Measurements from ENCODE around the gene WBP2NL. TPM values are rescaled to one million over a fixed set of nuclear protein-coding genes. Genes with fewer than 3 reads are reported as not detected.

WBP2NL gene
- total and polyA plus RNA-seq, 2 of the 8 experiments (the other 6 are each of a cell fraction or from before 2014, with no cell fraction given): not detected

- POLR2A ChIA-PET (ENCODE audit: partially characterized antibody): interaction anchor here (1.2 to 1.9 kb wide), 2 partner anchors 14 to 33 kb away, joined by 4 to 5 read pairs; no protein-coding TSS in a partner anchor
- H3K9me3 ChIP-seq (ENCODE audit: insufficient read depth in 2 of 2, low read depth in 1 of 2, low read length in 1 of 2): no peaks in the 10 kb centered on the region
- no peak overlapping the region for H3K23ac ChIP-seq (ENCODE audit: insufficient read length)
- H2AK5ac ChIP-seq (ENCODE audit: low read depth, low read length): no peak overlapping the region; the same call in 1 of the 2 replicates
- no peaks in the 10 kb centered on the region for H3K79me2 ChIP-seq (ENCODE audit: control insufficient read depth in 1 of 2, insufficient read depth in 2 of 2, low read length in 2 of 2)
- peak overlapping the region; percentile 31 for H4K91ac ChIP-seq (replicated peaks; ENCODE audit: insufficient read length, low read length)
- H3K36me3 ChIP-seq (ENCODE audit: control insufficient read depth in 2 of 4, insufficient read depth in 4 of 4, low read length in 3 of 4): no peaks in the 10 kb centered on the region
- H3K9ac ChIP-seq (replicated peaks in 1 of 4; ENCODE audit: extremely low read depth in 1 of 4, low read depth in 3 of 4, low read length in 3 of 4): no peak overlapping the region
- H3K56ac ChIP-seq (replicated peaks; ENCODE audit: insufficient read length, low read depth, low read length): no peak overlapping the region
- no peak overlapping the region for H2BK120ac ChIP-seq (replicated peaks; ENCODE audit: low read depth, low read length)
- no peak overlapping the region for H2BK5ac ChIP-seq (ENCODE audit: low read depth, low read length)
- no peak overlapping the region for H4K5ac ChIP-seq (ENCODE audit: insufficient read length, low read depth, low read length)
- H3K4ac ChIP-seq (replicated peaks; ENCODE audit: insufficient read length, low read depth, low read length): no peak overlapping the region
- FAIRE-seq: no peak
- no peak for DNase-seq (ENCODE audit: low read depth in 1 of 2, low spot score in 2 of 2)
- WGBS, 2 experiments (ENCODE audit: extremely low coverage in 1 of 2, insufficient coverage in 1 of 2, insufficient read length in 1 of 2, insufficient replicate concordance in 2 of 2, low coverage in 1 of 2, low lambda C conversion rate in 2 of 2, missing lambda C conversion rate in 1 of 2): 84% methylated on average over 2 of the region's 2 CpGs; no CpG with 5 or more reads in 1 of the 2 experiments
- peak overlapping the region; percentile 53 for H4K8ac ChIP-seq (ENCODE audit: extremely low read depth, insufficient read depth, low read length)
- no peak overlapping the region for H3K14ac ChIP-seq (ENCODE audit: insufficient read length)
- 0 out of 2 replicates have a peak, but pooled peaks cover 1% of the 10 kb centered on the region for H3K23me2 ChIP-seq (ENCODE audit: low read depth, low read length)
- peaks cover 2 to 14% (median 5%) of the 10 kb centered on the region in 4 experiments; a peak in 6 of 7 replicates for H3K4me1 ChIP-seq (replicated peaks in 1 of 4; ENCODE audit: control insufficient read depth in 3 of 4, insufficient read depth in 4 of 4, low read length in 3 of 4)
- H2AFZ ChIP-seq (ENCODE audit: low read length): no peak overlapping the region
- H3K4me3 ChIP-seq (ENCODE audit: extremely low read depth in 1 of 4, insufficient read depth in 2 of 4, low read depth in 3 of 4, low read length in 4 of 4): no peak overlapping the region
- H3K27ac ChIP-seq (ENCODE audit: low read depth, low read length): no peak overlapping the region
- H3K27me3 ChIP-seq (replicated peaks in 1 of 4; ENCODE audit: control insufficient read depth in 3 of 4, extremely low read depth in 1 of 4, insufficient read depth in 3 of 4, low read length in 3 of 4): no peaks in the 10 kb centered on the region
- H4K20me1 ChIP-seq (replicated peaks in 1 of 2; ENCODE audit: control insufficient read depth in 1 of 2, insufficient read depth in 2 of 2, low read length in 2 of 2): peaks cover 0 to 2% of the 10 kb centered on the region in 2 experiments
- no peak overlapping the region for H3K4me2 ChIP-seq (ENCODE audit: insufficient read depth in 1 of 2, low read depth in 2 of 2, low read length in 2 of 2)
- CTCF ChIA-PET (ENCODE audit: partially characterized antibody): interaction anchor here (0.6 to 2.4 kb wide), 9 partner anchors 12 to 213 kb away, joined by 3 to 10 read pairs (median 4); partner anchors contain the start of gene TNFRSF13C
- no peak overlapping the region for H2BK20ac ChIP-seq (ENCODE audit: low read length)
- H3K79me1 ChIP-seq (ENCODE audit: low read depth, low read length): no peaks in the 10 kb centered on the region
- no peak overlapping the region; the same call in 1 of the 2 replicates for H3K18ac ChIP-seq (ENCODE audit: extremely low read depth, low read length)
- H2BK15ac ChIP-seq (ENCODE audit: low read length): no peak overlapping the region; the same call in 1 of the 2 replicates
- H2BK12ac ChIP-seq (ENCODE audit: low read depth, low read length): peak overlapping the region; percentile 20; the same call in 1 of the 2 replicates
- TF ChIP-seq PHF8 (conservative IDR thresholded peaks at IDR 0.05; ENCODE audit: low read depth, low read length): no peak
- no peak for TF ChIP-seq SP4 (IDR thresholded peaks at IDR 0.05; ENCODE audit: low read length)
- no peak for TF ChIP-seq HDAC2 (IDR thresholded peaks at IDR 0.05; ENCODE audit: borderline replicate concordance in 1 of 2, low read depth in 2 of 2, low read length in 2 of 2)
- no peak for TF ChIP-seq RAD21 (IDR thresholded peaks at IDR 0.05 in 1 of 2, conservative IDR thresholded peaks at IDR 0.05 in 1 of 2; ENCODE audit: low read depth in 2 of 2, low read length in 2 of 2)
- TF ChIP-seq TAF7 (optimal IDR thresholded peaks at IDR 0.05; ENCODE audit: borderline replicate concordance, low read depth, low read length): no peak
- TF ChIP-seq CBX5 (IDR thresholded peaks at IDR 0.05; ENCODE audit: low read depth, low read length): no peak
- no peak for TF ChIP-seq KDM1A (IDR thresholded peaks at IDR 0.05; ENCODE audit: borderline replicate concordance, low read length)
- no peak for TF ChIP-seq EGR1 (IDR thresholded peaks at IDR 0.05; ENCODE audit: borderline replicate concordance, low read depth, low read length)
- no peak for TF ChIP-seq SP1 (IDR thresholded peaks at IDR 0.05; ENCODE audit: low read depth, low read length)
- no peak for TF ChIP-seq HDAC6 (IDR thresholded peaks at IDR 0.05; ENCODE audit: low read depth, low read length)
- no peak for TF ChIP-seq CBX8 (IDR thresholded peaks at IDR 0.05; ENCODE audit: borderline replicate concordance, low read depth, low read length)
- TF ChIP-seq POLR2AphosphoS5 (IDR thresholded peaks at IDR 0.05; ENCODE audit: low read depth, low read length): no peak
- TF ChIP-seq CEBPB (IDR thresholded peaks at IDR 0.05; ENCODE audit: low read depth, low read length): no peak
- TF ChIP-seq TBP (IDR thresholded peaks at IDR 0.05; ENCODE audit: low read depth, low read length): no peak
Measured at GRCh38 chr22:41952713-41953112, 45.9 kb upstream of the WBP2NL start.

Data from H1 (cell line).